Mucosa of gallbladder (tissue), 1 donor: ENCODE measurements around the gene LRRC39. TPM values are rescaled to one million over a fixed set of nuclear protein-coding genes. Genes with fewer than 3 reads are reported as not detected.

Experiments
- DNase-seq: peaks from one replicate; pipeline ENCODE4 v3.0.0-alpha.2; 2020; ENCODE audit warnings: low spot score
- total RNA-seq: library from RNA; stranded (reverse); gene quantifications from one replicate; pipeline ENCODE4 v1.2.1, GENCODE V29; 2021
- donor health status: DM: no; HTN: no; CAD: no.

Gene LRRC39
- total RNA-seq, 1 donor from 2014 or later: 0.92 TPM

DNA sequence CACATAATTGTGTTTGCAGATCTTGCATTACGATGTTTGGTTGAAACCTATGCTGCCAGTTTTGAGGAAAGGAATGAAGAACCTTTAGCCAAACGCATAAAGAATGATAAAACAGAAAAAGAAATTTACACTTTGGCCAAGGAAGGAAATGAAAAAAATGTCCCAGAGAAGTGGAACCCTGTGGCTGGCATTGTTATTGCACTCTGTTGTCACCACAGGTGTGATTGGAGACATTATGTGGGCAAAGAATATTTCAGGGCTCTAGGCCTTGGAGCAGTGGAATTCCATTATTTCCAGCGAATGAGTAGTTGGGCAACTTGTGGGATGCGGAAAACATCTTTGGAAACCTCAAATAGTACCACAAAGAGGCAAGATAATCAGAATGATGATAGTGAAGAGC, 30.2 kb downstream of the LRRC39 start:
- no peak for DNase-seq

DNA sequence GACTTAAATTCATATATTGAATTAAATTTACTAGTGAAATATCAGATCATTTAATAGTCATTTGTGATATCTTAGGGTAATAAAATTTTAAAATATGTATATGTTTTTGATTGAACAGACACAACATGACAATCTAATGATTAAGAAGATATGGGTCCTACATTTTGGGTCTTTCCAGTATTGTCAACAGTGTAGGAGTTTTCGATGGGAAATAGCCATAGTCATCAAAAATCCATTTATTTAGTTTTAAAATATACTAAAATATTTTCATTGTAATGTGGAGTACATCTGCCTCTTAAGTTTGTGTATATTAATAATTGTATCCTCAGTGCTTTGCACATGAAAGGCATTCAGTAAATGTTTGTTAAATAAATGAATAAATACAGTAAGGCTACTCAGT, 31.1 kb downstream of the LRRC39 start:
- no peak for DNase-seq

- no peak for DNase-seq
Observed at GRCh38 chr1:100145116-100145515, 32.9 kb downstream of the LRRC39 start.

DNA sequence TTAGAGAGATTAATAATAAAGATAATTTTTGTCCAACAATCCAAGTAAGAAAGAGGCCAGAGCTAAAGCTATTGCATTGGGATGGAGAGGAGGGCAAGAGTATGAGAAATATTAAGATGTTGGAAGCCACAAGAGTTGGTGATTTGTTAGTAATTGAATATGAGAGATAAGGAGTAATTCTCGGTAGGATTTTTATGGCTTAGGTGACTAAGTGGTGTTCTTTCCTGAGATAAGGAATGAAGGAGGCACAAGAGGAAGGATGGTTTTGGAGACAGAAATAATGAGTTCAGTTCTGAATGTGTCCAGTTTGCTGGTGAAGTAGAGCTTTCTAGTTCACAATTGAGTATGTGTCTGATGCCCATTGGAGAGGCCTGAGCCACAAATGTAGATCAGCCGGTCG, 35.7 kb downstream of the LRRC39 start:
- no peak for DNase-seq

- no peak for DNase-seq
Observed at GRCh38 chr1:100141192-100141591, 36.9 kb downstream of the LRRC39 start.

DNA sequence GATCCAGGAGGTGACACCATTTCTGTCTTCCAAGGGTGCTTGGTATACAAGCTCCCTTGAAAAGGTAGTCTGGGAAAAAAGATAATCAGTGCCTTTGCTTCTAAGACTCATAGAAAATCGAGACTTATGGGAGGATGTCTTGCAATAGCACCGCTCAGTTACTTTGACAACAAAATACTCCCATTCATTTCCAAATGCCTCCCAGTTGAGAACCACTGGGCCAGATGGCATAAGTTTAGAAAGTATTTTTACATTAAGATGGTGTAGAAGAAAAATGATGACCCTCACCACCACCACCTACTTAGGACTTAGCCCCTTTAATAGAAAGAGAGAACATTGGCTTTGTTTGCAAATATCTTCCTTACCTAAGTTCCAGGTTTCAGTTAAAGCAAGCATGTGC, 40.5 kb downstream of the LRRC39 start:
- DNase-seq: no peak

- DNase-seq: no peak
Observed at GRCh38 chr1:100134872-100135271, 43.2 kb downstream of the LRRC39 start.

- DNase-seq: peak; percentile 98
Observed at GRCh38 chr1:100132566-100133477, 45.2 kb downstream of the LRRC39 start, which contains the start of the genes SASS6 and TRMT13. SASS6 (minus strand) TSS chr1:100132930; CDS start chr1:100132814, 116 bp downstream. TRMT13 (plus strand) TSS chr1:100133163; CDS start chr1:100133169, 6 bp downstream.

DNA sequence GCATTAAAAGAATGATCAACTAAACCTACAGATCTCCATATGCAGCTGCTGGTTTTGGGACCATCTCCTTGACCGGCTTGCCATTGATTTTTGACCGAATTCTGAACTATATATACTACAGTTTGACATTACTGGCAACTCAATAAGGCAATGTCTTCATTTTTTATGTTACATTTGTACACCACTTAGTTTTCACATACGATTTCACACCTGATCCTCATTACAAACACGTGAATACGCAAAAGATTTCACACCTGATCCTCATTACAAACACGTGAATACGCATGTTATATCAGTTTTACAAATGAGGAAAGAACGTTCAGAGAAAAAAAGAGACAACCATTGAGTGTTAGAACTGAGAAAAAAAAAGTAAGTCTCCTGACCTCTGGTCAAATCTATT, 46.4 kb downstream of the LRRC39 start:
- no peak for DNase-seq

- DNase-seq: no peak
Observed at GRCh38 chr1:100130552-100131077, 47.4 kb downstream of the LRRC39 start.

DNA sequence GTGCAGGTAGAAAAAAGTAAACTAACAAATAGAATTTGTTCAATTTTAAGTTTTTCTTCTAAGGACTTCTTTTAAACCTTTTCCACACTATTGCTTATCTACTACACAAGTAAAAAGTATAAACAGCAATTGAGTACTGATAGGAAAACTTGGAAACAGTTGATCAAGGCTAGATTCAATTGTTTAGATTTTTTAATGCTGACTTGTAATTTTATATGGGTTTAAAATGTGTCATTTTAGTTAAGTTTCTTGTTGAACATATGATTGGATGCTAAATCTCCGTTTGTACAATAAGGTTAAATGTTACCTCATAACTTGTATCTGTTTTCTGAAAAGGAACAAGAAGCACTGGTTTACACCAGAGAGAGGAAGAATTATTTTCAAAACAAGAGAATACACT, 50.8 kb downstream of the LRRC39 start:
- DNase-seq: no peak

DNA sequence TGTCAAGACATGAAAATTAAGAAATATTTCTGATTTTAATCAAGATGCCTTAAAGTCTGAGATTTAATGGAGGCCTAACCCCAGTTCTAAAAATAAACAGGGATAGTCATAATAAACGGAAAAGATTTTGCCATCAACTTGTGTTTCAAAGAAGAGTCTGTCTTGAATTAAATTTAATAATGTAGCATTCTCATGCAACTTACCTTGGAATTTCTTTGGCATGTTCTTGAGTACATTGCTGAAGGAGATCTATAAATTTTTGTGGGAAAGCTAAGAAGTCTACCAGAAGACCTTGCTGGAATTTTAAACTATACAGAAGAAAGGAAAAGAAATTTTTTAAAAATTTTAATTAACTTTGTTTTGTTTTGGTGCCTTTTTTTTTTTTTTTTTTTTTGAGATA, 55.9 kb downstream of the LRRC39 start:
- no peak for DNase-seq

DNA sequence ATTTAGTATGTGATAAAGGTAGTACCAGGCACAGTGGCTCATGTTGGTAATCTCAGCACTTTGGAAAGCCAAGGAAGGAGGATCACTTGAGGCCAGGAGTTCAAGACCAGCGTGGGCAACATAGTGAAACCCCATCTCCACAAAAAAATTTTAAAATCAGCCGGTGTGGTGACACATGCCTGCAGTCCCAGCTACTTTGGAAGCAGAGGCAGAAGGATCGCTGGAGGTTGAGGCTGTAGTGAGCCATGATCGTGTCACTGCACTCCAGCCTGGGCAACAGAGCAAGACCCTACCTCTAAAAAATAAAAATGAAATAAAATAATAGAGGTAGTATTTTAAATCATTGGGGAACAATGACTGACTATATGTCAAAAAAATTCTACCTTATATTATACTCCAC, 62.5 kb downstream of the LRRC39 start:
- DNase-seq: no peak

- no peak for DNase-seq
Observed at GRCh38 chr1:100109554-100110066, 68.4 kb downstream of the LRRC39 start.

DNA sequence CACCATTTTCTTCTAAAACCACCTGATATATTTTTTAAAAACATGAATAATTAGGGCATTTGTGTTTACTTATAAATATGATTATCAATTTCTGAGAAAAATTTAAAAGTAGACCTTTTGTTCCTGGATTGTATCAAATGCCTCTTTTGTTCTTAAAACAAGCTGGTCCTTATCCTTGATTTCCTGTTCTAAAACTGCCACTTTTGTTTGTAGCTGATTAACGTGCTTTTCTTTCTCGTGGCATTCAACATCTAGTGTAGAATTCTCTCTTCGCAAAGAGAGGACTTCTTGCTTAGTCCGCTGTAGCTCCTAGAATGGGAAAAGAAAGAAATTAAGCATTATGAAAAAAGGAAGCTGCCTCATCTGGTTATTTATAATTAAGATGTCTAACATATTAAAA, 70.4 kb downstream of the LRRC39 start:
- DNase-seq: no peak

DNA sequence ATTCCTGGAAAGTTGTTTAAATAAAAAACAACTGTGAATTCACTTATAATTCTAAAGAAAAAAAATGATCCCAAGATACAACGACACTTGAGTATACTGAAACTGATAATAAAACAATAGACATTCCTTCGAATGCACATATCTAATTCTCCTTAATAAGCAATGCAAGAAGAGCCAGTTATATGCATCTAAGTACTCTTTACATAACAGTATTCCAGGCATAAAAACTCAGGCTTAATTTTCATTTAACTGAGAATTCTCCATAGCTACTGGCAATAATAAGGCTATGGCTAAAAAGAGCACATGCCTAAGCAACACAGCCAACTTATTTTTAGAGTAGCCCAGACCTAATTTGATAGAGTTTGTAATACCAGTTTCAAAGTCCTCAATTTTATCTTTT, 76.5 kb downstream of the LRRC39 start:
- DNase-seq: no peak

DNA sequence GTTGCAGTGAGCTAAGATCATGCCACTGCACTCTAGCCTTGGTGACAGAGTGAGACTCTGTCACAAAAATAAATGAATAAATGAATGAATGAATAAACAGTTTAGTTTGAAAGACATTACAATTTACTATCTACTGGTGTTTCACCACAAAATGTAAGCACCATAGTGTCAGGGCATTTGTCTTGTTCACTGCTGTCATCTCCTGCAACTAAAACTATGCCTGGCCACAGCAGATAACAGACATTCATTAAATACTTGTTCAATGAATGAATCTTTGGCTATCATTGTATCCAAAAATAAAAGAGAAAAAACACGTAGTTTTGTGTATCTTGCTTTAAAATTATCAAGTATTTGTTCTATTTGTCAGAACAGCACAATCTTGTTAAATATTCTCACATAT, 77.9 kb downstream of the LRRC39 start:
- DNase-seq: no peak

Other genes starting within 250 kb of the LRRC39 start
- gene SLC35A3, start 208.3 kb downstream of the LRRC39 start, total RNA-seq: 38.3 TPM
- gene SASS6, start 45.3 kb downstream of the LRRC39 start, total RNA-seq: 2.8 TPM
- gene TRMT13, start 45.1 kb downstream of the LRRC39 start, total RNA-seq: 11.1 TPM
- 17.0 TPM for gene DBT, start 71.6 kb upstream of the LRRC39 start, total RNA-seq
- gene RTCA, start 88.0 kb upstream of the LRRC39 start, total RNA-seq: 38.1 TPM
- 7.1 TPM for gene CDC14A, start 174.2 kb upstream of the LRRC39 start, total RNA-seq